ENCODE measurements around the gene GRAMD1B.

GRCh38 chr11:123473941-123474677 lies 44.0 kb downstream of the GRAMD1B start:
- TF ChIP-seq CTCF (IDR thresholded peaks at IDR 0.05), result no peak
- TF ChIP-seq POLR2A (IDR thresholded peaks at IDR 0.05), result no peak
